GM21786 (cell line): ENCODE measurements around the gene TAGLN3.
A peak's percentile ranks its signal among the peaks of the same experiment; 100 is the strongest.

Experiments used
- ATAC-seq: cut with Tn5 transposase; IDR thresholded peaks from one replicate; pipeline ENCODE4 v1.9.1; 2021; ENCODE audit not compliant: unreplicated experiment

Gene TAGLN3

DNA sequence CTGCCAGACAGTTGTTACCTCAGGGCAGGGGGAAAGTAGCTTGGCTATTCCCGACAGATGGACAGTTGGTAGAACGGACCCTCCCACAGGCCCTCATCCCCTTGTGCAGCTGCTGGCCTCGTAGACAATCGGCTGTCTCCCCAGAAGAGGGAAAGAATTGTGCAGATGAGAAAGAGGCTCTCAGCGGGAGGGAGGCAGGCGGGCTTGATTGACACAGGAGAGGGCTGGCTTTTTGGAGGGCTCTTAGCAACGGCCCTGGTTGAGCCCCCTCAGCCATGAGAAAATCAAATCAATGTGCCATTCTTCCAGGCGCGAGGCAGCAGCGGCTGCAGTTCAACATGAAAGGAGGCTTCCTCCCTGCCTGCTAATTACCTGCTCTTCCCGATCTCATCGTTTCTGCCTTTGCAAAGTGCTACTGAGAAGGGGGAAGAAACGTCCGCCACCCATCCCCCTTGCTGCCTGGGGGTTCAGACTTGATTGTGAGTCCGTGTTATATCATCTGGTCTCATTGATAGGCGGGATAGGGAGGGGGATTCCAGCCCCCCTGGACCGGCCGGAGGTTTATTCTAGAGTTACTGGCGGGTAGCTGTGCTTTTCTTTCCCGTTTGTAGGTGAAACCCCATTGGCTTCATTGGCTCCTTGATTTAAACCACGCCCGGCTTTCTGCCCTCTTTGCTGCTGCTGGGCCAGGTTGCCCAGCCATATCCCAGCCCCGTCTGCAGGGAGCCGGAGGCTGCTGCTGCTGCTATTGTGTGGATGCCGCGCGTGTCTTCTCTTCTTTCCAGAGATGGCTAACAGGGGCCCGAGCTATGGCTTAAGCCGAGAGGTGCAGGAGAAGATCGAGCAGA lies at the start of gene TAGLN3:
TAGLN3 (plus strand) TSS at position 287 of the 848 bp plus-strand sequence; CDS start at position 788, 501 bp downstream.
- ATAC-seq: peak; percentile 52

DNA sequence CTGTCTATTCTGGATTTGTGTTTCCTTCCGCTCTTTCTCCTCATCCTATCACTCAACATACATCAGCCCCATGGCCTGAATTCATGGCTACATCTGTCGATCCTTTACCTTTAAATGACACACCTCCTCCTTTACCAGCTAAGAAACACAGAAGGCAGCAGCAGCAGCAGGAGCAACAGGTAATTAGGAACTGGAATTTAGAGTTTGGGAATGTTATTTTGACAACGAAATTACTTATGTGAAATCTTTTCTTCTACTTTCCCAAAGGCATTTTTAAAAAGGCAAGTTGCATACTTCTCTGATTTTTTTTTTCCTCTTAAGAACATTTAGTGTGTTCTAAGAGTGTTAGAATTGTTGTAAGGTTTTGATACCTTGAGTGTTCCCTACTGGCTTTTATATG lies 49.0 kb upstream of the TAGLN3 start:
- no peak for ATAC-seq

- no peak for ATAC-seq
Measured at GRCh38 chr3:111951032-111951431, 47.7 kb upstream of the TAGLN3 start.

- ATAC-seq: no peak
Measured at GRCh38 chr3:111952086-111952485, 46.6 kb upstream of the TAGLN3 start.

DNA sequence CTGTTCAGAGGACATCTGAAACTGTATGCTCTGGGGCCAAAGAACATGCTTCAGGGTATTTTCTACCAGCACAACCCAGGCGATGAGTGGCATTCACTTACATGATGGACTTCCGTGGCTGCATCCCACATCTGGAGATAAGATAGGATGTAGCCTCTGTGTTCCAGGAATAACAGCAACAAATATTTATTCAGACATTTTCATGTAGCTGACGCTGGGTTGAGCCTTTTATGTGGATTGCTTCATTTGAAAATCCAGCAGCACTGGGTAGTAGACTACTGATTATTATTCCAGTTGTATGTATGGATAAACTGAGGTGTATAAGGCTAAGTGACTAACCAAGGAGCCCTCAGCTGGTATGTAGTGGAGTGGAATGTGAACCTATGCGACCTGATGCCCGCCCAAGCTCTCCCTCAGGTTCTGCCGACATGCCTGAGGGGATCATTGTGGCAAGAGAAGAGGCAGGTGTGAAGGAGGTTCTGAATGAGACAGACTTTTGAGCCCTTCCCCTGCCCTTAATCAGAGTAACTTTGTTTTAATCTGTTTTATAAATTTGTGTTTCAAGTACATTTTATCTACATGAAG lies 45.8 kb upstream of the TAGLN3 start:
- ATAC-seq: no peak

- ATAC-seq: no peak
Measured at GRCh38 chr3:111954228-111954990, 44.3 kb upstream of the TAGLN3 start.

DNA sequence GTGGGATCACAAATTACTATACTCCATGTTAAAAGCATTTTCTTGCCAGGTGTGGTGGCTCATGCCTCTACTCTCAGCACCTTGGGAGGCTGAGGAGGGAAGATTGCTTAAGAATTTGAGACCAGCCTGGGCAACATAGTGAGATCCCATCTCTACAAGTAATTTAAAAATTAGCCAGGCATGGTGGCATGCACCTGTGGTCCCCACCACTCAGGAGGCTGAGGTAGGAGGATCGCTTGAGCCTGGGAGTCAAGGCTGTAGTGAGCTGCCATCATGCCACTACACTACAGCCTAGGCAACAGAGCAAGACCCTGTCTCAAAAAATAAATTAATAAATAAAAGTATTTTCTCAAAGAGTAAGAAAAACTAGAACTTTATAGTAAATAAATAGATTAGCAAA lies 42.8 kb upstream of the TAGLN3 start:
- no peak for ATAC-seq

GRCh38 chr3:111956449-111956848 lies 42.3 kb upstream of the TAGLN3 start:
- no peak for ATAC-seq

- no peak for ATAC-seq
Measured at GRCh38 chr3:111956995-111957734, 41.6 kb upstream of the TAGLN3 start.

DNA sequence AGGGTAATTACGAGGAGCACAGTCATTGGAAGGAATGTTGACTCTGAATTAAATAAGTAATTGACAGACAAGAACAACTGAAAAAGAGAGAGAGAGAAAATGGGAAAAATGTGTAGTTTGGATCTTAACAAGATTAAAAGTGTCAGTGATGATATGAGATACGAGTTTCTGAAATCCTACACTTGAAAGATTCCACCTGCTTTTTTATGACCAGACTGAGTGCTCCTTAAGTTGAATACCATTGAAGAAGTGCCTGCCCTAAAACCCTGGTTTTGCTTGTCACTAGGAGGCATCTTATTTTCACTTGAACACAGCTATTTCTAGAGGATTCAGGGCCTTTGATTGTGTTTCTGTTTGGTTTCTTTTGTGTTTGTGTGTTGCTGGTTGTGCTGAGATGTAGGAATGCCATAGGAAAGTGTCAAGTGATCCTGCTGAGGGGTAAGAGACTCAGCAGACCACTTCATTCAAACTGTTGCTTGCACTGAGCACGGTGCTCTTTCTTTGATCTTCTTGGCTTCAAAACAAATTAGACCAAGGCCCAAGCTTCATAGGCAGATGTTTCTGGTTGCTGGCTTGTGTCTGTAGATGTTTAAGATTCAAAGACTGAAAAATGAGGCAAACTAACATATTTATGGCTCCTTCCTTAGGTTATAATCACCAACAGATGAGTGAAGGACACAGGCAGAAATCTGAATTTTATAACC lies 37.1 kb upstream of the TAGLN3 start:
- no peak for ATAC-seq

DNA sequence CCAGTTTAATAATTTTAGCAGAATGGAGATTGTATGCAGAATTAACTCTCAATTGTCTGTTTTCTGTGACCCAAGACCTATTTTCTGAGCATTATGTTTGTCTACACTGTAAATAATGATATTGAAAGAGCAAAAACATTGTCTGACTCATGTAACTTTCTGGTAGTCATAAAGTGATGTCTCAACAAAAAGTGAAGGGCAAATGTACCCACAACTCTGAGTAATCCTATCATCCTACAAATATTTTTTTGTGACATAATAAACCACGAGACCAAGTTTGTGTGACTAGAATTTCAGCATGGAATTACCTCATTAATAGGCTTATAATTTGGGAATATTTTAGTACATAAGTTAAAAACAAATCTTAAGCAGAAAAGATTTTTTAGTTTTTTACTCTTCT lies 35.3 kb upstream of the TAGLN3 start:
- ATAC-seq: no peak

DNA sequence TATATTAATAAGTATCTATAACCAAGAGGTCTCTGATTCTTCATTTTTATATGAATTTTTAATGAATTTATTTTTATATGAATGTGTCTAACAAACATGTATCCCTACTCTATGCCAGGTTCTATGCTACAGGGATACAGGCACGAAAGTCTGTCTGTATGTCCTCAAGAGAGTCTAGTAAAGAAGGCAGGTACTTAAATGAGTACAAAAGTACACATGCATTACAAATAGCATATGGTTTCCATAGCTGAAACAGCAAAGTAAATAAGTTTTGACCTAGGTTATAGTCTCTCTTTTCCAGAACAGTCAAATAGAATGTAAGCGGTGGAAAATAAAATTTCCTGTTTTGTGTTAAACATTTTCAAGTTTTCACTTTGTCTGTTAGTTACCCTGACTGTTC lies 33.2 kb upstream of the TAGLN3 start:
- no peak for ATAC-seq

GRCh38 chr3:111967068-111967467 lies 31.7 kb upstream of the TAGLN3 start:
- no peak for ATAC-seq

DNA sequence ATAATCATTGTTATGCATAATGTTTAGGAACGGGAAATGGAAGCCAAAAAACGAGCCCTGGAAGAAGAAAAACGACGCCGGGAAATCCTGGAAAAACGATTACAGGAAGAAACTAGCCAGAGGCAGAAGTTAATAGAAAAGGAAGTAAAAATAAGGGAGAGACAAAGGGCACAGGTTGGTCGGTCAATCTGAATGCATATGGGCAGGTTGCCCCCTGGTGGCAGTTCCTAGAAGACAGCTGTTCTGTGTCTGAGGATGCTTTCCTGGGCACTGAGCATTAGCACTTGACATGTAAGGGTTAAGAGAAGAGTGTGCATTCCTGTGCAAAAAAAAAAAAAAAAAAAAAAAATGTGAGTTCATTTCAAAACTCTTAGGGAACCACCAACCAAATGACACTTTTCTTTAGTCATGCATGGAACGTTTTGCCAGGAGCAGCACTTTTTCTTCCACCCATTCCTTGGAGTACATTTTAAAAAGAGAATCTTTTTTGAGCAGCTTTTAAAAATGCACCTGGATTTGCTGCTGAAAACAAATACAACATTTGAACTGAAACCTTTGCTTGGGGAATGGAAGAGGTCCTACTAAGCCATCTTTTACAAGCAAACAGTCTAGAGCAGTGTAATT lies 31.0 kb upstream of the TAGLN3 start:
- peak; percentile 97 for ATAC-seq

- no peak for ATAC-seq
Measured at GRCh38 chr3:111968319-111969054, 30.2 kb upstream of the TAGLN3 start.

DNA sequence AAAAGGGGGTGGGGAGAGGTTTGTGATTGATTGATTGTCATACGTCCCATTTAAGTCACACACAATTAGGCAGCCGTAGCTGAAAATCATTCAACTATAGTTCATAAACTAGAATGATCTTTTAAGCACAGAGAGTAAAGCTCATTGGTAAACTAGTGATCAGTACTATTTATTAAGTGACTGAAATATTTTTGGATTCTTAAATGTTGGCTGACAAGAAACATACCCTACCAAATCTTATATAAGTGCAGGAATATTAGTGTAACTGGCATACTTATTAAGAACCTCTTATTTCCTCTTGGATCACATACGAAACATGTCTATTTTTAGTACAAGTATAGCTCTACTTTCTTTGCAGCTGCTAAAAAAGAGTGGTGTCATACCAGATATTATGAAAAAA lies 28.3 kb upstream of the TAGLN3 start:
- ATAC-seq: no peak

DNA sequence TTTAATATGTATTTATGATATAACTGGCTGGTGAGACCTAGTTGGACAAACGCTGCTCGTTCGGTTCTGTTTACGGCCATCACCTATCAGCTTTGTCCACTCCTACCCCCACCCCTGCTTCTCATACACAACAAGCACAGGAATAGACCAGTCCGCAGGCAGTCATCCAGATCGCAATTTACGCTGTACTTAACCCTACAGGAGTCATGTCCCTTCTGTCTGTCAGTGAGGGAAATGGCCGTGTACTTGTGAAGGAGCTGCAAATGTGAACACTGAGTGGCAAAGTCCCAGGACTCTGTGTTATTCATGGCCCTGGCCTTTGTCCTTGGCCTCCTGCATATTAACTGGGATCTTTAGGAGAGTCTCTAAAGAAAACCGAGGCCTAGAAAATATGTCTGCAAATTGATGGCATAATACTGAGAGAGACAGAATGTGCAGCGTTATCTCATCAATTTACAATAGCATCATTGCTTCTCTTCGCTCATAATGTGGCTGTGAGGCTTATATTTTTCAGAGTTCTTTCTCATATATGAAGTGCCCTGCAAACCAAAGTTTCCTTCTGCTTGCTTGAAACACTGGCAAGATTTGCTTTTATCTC lies 27.1 kb upstream of the TAGLN3 start:
- no peak for ATAC-seq

DNA sequence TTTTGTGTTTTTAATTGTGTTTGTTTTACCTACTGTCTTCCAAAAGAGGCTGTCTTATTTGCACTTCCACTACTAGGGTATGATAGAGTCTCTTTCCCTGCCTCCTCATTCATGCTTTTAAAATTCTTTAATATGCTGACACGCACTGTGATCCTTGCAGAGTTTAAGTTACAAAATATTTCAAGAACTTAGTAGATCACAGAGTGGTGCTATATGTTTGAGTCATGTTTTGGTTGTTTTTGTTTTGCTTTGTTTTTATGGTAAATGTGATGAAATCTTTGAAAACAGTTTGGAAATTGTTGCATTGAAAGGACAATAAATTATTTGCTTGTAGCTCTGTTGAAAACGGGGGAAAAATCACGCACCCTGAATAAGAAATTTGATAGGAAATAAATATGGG lies 25.8 kb upstream of the TAGLN3 start:
- ATAC-seq: no peak

GRCh38 chr3:111975131-111975530 lies 23.6 kb upstream of the TAGLN3 start:
- ATAC-seq: no peak
